Fibroblast of upper back skin (primary cell): ENCODE measurements around the gene ZNF32.
"Not testable (repeated sequence)": the region's sequence is repeated elsewhere in the genome, so short reads cannot be mapped to it uniquely, and the experiment has no call there.

Source experiments
- DNase-seq: peaks from one replicate; pipeline ENCODE4 v3.0.0-alpha.2; 2013

Gene ZNF32

GRCh38 chr10:43679509-43679908 is 30.8 kb upstream of the ZNF32 start:
- no peak for DNase-seq

- no peak for DNase-seq
Observed at GRCh38 chr10:43678654-43679053, 30.0 kb upstream of the ZNF32 start.

- DNase-seq, result no peak
Observed at GRCh38 chr10:43676901-43677300, 28.2 kb upstream of the ZNF32 start.

- no peak for DNase-seq
Observed at GRCh38 chr10:43676331-43676730, 27.6 kb upstream of the ZNF32 start.

GRCh38 chr10:43674553-43675210 is 26.0 kb upstream of the ZNF32 start:
- no peak for DNase-seq

- DNase-seq, result no peak
Observed at GRCh38 chr10:43673471-43673870, 24.8 kb upstream of the ZNF32 start.

- peak; percentile 65 for DNase-seq
Observed at GRCh38 chr10:43671659-43672531, 23.2 kb upstream of the ZNF32 start.

GRCh38 chr10:43669386-43669785 is 20.7 kb upstream of the ZNF32 start:
- no peak for DNase-seq

- no peak for DNase-seq
Observed at GRCh38 chr10:43667761-43668386, 19.2 kb upstream of the ZNF32 start.

GRCh38 chr10:43667317-43667731 is 18.6 kb upstream of the ZNF32 start:
- DNase-seq, result peak; percentile 35

- no peak for DNase-seq
Observed at GRCh38 chr10:43666552-43666951, 17.9 kb upstream of the ZNF32 start.

- no peak for DNase-seq
Observed at GRCh38 chr10:43665054-43665453, 16.4 kb upstream of the ZNF32 start.

- no peak for DNase-seq
Observed at GRCh38 chr10:43658227-43658626, 9.5 kb upstream of the ZNF32 start.

- no peak for DNase-seq
Observed at GRCh38 chr10:43655311-43655710, 6.6 kb upstream of the ZNF32 start.

GRCh38 chr10:43653746-43654145 is 5.1 kb upstream of the ZNF32 start:
- peak; percentile 60 for DNase-seq

- DNase-seq, result no peak
Observed at GRCh38 chr10:43649185-43649523, 473 bp upstream of the ZNF32 start.

GRCh38 chr10:43648095-43648397 is 635 bp downstream of the ZNF32 start:
- peak; percentile 19 for DNase-seq

- DNase-seq, result no peak
Observed at GRCh38 chr10:43647576-43647975, 1.1 kb downstream of the ZNF32 start.

- no peak for DNase-seq
Observed at GRCh38 chr10:43645866-43646265, 2.8 kb downstream of the ZNF32 start.

- no peak for DNase-seq
Observed at GRCh38 chr10:43644252-43644651, 4.4 kb downstream of the ZNF32 start.

GRCh38 chr10:43640603-43641002 is 8.1 kb downstream of the ZNF32 start:
- no peak for DNase-seq

GRCh38 chr10:43635816-43636215 is 12.9 kb downstream of the ZNF32 start:
- DNase-seq, result not testable (repeated sequence)

GRCh38 chr10:43628956-43629355 is 19.7 kb downstream of the ZNF32 start:
- no peak for DNase-seq

GRCh38 chr10:43627942-43628341 is 20.7 kb downstream of the ZNF32 start:
- DNase-seq, result no peak
